GM19035 (cell line): ENCODE results near the gene PPP2R2C.

ENCODE experiments used
- ATAC-seq: cut with Tn5 transposase; IDR thresholded peaks from one replicate; pipeline ENCODE4 v1.9.1; 2021; ENCODE audit not compliant: unreplicated experiment

Gene PPP2R2C

DNA sequence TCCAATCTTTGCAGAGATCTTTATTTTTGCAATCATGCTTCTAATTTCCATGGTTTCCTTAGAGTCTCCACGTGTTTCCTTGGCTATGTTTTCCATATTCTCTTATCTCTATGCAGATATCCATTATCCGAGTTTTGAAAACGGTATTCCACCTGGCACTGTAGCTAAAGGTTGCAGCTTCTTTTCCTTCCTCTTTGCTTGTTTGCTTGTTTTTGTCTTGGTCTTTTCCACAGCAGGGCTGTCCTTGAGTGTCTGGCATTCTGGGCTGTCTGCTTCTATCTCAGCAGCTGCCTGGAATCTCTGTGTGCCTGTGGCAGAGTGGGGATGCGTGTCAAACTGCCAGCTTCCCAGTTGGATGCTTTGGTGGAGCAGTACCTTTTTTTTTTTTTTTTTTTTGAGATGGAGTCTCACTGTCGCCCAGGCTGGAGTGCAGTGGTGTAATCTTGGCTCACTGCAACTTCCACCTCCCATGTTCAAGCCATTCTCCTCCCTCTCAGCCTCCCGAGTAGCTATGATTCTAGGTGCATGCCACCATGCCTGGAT lies 155.9 kb downstream of the PPP2R2C start:
- no peak for ATAC-seq

DNA sequence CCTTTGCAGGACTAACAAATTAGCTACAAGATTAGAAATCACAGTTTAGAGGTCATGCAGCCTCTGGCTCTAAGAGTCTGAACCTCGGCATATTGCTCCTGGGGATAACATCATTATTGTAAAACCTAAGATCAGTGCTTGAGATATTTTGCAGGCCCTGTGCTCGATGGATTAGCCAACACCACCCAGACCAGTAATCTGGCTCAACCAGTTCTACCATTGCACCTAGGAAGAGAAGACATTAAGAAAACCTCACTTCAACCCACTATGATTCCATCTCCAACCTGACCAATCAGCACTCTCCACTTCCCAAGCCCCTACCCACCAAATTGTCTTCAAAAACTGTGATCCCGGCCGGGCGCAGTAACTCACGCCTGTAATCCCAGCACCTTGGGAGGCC lies 159.2 kb downstream of the PPP2R2C start:
- no peak for ATAC-seq

DNA sequence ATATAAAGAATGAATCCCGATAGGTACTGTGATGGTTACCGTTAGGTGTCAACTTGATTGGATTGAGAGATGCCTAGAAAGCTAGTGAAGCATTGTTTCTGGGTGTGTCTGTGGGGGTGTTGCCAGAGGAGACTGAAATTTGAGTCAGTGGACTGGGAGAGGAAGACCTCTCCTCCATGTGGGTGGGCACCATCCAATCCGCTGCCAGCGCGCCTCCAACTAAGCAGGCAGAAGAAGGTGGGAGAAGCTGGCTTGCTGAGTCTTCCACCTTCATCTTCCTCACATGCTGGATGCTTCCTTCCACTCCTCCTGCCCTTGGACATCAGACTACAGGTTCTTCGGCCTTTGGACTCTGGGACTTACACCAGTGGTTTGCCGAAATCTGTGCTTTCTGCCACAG lies 162.6 kb downstream of the PPP2R2C start:
- no peak for ATAC-seq

DNA sequence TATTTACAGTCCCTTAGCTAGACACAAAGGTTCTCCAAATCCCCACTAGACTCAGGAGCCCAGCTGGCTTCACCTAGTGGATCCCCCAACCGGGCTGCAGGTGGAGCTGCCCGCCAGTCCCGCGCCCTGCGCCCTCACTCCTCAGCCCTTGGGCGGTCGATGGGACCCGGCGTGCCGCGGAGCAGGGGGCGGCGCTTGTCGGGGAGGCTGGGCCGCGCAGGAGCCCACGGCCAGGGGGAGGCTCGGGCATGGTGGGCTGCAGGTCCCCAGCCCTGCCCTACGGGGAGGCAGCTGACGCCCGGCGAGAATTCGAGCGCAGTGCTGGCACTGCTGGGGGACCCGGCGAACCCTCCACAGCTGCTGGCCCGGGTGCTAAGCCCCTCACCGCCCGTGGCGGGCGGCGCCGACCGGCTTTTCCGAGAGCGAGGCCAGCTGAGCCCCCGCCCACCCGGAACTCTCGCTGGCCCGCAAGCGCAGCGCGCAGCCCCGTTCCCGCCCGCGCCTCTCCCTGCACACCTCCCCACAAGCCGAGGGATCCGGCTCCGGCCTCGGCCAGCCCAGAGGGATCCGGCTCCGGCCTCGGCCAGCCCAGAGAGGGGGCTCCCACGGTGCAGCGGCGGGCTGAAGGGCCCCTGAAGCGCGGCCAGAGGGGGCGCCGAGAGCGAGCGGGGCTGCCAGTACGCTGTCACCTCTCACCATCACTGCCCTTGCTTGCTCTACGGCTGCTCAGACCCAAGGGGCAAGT lies 163.3 kb downstream of the PPP2R2C start:
- ATAC-seq, result no peak

DNA sequence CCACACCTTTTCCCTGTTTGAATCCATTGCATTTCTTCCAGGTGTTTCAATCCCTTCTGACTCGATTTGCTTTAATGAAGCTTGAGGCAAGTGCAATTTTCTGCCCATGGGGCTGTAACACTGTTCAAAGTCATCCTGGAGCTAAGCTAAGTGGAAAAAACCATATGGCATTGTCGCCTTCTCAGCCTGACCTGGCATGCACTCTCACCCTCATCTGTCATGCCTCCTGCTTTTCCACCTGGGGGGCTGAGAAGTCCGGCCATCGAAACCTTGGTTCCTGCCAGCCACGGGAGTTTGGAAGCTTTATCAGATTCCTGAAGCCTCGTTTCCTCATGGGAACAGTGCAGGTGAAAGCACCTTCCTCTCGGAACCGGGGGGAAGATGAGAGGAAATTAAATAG lies 164.5 kb downstream of the PPP2R2C start:
- no peak for ATAC-seq

DNA sequence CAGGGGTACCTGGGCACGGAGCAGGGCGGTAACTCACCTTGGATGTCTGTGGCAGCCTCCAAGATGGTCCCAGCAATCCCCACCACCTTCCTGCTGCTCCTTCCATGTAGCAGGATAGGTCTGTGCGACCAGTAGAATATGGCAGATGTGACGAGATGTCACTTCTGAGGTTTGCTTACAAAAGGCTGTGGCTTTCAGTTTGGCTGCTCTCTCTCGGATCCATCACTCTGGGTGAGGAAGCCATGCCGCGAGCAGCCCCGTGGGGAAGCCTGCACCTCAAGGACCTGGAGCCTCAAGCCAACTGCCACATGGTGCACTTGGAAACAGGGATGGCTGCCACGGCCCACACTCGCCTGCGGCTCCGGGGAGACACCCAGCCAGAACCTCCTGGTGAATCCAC lies 165.2 kb downstream of the PPP2R2C start:
- no peak for ATAC-seq

DNA sequence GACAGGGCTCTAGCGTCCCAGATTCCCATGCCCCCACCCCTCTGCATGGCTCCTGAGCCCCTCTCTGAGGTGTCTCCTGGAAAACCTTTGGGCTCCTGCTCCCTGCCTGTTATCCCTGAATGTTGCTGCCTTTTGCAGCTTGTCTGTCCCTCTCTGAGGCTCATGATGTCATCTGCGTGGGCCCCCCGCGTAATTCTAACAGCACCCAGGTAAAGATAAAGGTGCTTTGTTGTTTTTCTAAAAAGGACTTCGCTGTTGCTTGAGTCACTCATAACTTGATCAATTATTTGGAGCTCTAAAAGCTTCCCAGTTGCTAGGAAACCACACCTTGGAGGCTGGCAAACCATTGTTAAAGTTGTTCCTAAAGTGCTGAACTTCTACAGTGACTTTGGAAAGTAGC lies 166.1 kb downstream of the PPP2R2C start:
- ATAC-seq, result no peak

DNA sequence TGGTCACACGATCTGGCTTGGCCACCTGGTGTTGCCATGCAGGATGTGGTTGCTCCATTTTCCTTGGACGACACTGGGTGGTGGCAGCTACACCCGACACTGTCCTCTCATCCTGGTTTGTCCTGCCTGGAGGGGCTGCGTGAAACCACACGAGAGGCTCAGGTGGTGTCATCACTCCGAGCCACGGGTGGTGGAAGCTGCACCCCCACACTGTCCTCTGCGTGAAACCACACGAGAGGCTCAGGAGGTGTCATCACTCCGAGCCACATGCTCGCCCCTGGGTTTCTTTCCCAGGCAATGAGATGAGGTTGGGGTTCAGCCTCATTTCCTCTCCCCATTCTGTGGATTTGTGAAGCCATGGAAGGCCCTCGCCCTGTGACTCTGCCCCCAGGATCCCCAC lies 168.5 kb downstream of the PPP2R2C start:
- ATAC-seq, result no peak

DNA sequence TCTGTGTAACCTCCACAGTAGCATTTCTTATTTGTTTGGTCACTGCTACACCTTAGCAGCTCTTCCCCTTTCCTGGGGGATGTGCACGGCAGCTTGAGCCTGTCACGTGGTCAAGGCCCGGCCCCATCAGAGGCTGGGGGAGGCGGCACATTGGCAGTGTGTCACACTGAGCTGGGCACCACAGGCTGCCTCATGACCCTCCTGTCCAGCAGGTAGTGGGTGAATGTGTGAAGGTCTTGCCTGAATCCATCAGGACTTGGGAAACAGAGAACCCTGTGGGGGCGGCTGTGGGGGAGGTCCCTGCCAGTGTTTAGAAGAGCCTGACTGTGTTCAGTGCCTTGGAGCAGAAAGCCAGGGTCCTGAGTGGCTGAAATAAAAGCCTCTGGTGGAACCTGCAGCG lies 169.5 kb downstream of the PPP2R2C start:
- ATAC-seq, result no peak

DNA sequence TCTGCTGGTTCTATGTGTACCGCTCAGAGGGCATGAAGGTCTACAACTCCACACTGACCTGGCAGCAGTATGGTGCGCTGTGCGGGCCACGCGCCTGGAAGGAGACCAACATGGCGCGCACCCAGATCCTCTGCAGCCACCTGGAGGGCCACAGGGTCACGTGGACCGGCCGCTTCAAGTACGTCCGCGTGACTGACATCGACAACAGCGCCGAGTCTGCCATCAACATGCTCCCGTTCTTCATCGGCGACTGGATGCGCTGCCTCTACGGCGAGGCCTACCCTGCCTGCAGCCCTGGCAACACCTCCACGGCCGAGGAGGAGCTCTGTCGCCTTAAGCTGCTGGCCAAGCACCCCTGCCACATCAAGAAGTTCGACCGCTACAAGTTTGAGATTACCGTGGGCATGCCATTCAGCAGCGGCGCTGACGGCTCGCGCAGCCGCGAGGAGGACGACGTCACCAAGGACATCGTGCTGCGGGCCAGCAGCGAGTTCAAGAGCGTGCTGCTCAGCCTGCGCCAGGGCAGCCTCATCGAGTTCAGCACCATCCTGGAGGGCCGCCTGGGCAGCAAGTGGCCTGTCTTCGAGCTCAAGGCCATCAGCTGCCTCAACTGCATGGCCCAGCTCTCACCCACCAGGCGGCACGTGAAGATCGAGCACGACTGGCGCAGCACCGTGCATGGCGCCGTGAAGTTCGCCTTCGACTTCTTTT lies 170.5 kb downstream of the PPP2R2C start:
- no peak for ATAC-seq

DNA sequence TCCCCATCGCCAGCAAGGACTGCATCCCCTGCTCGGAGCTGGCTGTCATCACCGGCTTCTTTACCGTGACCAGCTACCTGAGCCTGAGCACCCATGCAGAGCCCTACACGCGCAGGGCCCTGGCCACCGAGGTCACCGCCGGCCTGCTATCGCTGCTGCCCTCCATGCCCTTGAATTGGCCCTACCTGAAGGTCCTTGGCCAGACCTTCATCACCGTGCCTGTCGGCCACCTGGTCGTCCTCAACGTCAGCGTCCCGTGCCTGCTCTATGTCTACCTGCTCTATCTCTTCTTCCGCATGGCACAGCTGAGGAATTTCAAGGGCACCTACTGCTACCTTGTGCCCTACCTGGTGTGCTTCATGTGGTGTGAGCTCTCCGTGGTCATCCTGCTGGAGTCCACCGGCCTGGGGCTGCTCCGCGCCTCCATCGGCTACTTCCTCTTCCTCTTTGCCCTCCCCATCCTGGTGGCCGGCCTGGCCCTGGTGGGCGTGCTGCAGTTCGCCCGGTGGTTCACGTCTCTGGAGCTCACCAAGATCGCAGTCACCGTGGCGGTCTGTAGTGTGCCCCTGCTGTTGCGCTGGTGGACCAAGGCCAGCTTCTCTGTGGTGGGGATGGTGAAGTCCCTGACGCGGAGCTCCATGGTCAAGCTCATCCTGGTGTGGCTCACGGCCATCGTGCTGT lies 171.2 kb downstream of the PPP2R2C start:
- ATAC-seq, result no peak

DNA sequence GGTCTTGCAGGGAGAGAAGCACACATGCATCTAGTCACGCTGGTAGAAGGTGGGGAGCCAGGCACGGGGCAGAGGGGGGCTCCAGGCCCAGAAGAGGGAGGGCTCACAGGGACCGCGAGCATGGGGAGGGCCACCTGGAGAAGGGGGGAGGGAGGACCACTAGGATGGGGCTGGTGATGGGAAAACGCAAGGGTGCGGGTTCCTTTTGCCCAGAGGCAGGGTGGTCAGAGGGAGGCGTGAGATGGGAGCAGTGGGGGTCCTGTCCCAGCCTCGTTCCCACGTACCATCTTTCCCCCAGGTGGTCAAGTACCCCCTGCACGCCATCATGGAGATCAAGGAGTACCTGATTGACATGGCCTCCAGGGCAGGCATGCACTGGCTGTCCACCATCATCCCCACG lies 172.1 kb downstream of the PPP2R2C start:
- no peak for ATAC-seq

DNA sequence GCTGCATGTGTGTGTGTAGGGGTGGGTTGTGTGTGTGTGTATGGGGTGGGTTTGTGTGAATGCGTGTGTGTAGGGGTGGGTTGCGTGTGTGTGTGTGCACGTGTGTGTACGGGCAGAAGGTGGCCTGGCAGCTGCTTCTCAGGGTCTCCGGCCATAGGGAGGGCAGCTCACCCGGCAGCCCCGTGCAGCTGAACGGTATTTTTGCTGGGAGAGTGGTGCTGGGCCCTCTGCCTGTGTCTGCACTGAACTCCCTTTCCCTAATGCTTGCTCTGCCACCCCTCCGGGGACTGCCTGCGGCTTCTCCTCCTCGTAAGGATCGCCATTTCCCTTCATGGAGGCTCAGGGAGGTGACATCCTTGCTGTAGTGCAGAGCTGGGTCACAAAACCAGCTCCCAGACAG lies 172.5 kb downstream of the PPP2R2C start:
- ATAC-seq, result no peak

DNA sequence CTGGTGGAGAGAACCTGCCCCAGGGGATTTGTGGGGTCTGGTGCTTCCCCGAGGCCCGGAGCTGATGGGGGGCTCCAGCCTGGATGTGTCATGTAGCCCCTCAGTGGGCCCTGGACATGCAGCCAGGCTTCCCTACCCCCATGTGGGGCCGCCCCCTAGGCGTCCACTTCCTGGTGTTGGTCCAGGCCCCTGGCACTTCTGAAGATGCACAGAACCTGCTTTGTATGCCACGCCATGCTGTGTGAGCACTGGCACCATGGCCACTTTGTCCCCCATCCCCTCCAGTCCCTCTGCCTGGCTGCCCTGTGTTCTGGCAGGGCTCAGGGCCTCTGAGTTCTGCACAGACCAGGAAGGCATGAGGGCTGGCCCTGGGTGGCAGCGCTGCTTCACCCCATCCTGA lies 173.6 kb downstream of the PPP2R2C start:
- no peak for ATAC-seq

DNA sequence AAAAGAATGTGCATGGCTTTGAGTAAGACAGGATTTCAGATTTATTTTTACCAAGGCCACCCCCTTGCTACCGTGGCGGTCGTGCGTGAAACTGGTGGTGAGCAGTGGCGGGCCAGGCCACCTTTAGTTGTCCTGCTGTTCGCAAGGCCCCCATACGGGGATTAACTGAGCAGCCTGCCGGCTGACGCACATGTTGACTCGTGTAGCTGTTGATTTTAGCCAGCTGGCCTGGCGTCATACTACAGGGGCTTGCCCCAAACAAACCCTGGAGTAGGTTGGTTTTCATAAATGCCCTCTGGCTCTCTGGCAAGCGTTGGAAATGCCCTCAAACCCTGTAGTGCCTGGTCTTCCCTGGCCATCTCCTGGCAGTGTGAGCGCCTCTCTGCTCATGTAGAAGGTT lies 174.4 kb downstream of the PPP2R2C start:
- ATAC-seq, result no peak

DNA sequence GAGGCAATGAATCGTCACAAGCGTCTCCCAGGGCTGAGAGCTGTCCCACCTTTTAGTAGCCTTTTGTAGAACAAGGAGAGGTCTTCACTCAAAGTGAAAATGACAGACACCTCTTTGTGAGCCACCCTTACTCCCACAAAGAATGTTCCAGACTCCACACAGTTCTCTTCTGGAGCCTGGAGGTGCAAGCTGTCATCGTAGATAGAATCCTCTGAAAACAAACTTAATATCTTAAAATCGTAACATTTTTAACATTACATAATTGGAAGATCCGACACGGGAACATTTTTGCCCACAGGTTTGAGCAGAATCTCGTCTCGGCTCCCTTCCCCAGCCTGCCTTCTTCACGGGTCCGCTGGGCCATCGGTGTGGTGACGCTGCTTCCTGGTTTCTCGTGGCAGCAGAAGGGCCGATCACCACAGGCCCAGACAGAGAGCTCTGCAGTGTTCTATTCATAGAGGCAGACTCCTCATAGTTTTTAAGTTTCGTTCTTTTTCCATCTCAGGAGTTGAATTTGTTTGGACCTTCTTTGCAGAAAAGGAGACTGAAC lies 175.1 kb downstream of the PPP2R2C start:
- no peak for ATAC-seq

DNA sequence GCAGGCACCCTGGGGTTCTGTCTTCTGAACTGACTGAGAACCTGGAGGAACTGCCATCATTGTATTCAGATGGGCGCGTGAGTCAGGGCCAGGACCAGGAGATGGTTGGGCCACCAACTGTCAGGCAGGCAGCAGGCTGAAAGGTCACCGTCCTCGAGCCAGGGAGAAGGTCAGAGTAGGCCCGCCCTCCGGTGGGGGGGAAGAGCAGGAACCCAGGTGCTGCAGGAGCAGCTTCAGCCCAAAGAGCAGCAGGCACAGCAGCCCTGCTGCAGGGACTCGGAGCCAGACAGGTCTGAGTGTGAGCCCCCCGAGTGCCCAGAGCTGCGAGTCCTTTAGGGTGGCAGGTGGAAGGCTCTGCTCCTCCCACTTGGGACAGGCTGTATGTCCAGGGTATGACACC lies 176.4 kb downstream of the PPP2R2C start:
- ATAC-seq, result no peak

DNA sequence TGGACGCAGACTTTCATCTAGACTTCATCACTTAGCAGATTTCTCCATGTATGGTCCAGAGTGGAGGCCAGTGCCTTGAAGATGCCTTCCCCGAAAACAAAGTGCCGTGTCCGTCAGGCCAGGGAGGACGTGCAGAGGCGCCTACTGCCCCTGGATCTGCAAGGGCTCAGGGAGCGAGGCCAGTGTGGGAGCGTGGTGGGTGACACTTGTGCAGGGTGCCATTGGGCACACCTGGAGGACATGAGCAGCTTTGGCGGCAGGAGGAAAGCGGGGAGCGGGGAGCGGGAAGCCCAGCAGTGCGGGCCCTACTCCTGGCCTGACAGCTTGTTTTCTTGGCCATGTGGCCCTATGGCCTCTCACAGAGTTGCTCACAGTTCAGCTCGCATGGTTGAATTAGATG lies 176.9 kb downstream of the PPP2R2C start:
- ATAC-seq, result no peak

DNA sequence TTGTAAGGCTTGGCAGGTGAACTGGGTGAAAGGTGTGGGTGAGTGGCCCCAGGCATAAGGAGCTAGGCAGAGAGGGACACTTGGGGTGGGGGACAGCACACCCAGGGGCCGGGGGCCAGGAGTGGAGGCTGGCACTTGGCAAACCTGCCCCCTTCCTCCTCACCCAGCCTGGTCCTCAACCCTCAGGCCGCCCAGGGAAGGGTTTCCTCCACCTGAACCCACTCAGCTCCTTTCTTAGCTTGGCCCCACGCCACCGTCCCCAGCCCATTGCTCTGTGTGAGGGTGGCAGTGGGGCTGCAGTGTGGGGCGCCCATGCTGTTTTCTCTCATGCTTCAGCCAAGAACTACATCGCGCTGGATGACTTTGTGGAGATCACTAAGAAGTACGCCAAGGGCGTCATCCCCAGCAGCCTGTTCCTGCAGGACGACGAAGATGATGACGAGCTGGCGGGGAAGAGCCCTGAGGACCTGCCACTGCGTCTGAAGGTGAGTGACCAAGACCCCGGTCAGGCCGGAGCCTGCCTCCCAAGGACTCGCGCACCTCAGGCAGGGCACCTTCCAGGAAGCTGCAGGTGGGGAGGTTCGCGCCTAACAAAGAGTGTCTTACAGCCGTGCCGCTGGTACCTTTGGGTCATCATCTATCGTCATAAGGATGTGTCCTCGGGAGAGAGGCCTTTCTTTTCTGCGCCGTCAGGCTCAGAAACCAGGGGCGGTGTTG lies 177.6 kb downstream of the PPP2R2C start:
- ATAC-seq, result no peak

DNA sequence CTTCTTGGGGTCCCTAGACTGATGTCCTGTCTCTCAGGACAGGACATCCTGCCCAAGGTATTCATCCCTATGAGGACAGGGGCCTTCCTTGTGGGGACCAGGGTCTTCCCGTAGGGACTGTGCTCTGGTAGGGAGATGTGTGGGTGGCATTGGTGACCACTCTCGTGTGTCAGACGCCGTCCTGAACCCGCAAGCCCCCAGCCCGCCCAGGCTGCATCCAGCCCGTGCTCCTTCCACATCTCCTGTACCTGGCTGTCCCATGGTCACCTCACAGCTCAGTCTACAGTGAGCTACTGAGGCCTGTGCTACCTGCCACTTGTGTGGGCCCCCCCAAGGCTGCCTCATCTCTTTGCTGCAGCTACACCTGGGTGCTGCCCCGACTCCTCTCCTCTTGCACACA lies 178.8 kb downstream of the PPP2R2C start:
- ATAC-seq, result no peak

DNA sequence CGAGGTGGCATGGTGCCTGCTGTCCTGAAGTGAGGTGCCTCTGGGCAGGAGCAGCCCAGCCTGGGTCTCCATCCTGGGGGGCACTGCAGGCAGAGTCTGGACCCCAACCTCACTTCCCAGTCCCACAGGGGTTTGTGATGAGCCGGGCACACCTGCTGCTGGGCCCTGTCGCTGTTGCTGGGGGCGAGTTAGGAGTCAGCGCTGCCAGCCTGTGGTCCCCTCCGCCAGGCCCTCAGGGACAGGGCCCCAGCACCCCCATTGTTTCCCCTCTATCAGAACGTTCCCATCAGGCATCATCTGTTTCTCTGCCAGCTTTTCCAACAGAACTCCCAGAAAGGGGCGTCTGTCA lies 179.3 kb downstream of the PPP2R2C start:
- no peak for ATAC-seq
